HG03139 (cell line): ENCODE measurements around the gene CLDN11.
A peak's percentile ranks its signal among the peaks of the same experiment; 100 is the strongest.

Source experiments
- ATAC-seq: cut with Tn5 transposase; IDR thresholded peaks from one replicate; pipeline ENCODE4 v1.9.1; 2021; ENCODE audit not compliant: unreplicated experiment

CLDN11 gene

DNA sequence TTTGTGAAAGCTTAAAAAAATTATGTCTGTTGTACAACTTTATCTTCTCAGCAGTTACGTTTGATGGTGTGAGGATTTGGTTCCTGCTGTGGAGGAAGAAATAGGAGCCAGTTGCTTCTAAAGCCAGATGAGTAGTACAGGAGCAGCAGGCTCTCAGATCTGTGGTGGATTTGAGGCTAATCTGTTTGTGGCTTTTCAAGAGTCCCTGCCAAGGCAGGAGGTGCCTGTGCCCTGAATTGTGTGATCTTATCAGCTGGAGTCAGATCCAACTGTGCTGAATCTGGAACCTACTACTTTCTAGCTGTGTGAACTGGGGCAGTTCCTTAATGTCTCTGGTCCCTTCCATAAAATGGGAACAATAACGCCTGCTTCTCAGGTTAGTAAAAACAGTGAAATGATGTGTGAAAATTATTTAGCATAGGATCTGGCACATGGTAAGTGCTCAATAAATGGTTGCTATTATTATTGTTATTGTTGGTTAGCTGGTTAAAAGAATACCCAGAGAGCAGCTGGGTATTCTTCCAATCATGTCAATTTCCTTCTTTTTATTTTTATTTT is 7.7 kb downstream of the CLDN11 start:
- ATAC-seq, result no peak

DNA sequence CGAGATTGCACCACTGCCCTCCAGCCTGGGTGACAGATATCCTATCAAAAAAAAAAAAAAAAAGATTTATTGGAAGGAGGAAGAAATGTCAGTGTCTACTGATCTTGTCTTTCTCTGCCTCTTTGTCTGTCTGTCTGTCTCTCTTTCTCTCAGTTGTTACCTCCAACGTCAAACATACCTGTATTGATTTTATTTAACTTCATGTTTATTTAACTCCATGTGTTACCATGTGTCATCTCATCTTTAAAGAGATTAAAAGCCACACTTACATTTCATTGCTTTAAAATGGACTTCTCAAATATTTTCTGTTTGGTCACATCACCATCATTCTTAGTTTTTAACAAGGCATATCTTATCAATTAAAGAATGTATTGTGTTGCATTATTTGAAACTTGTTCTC is 9.4 kb downstream of the CLDN11 start:
- ATAC-seq, result no peak

- peak; percentile 60 for ATAC-seq
Measured at GRCh38 chr3:170429050-170429449, 10.4 kb downstream of the CLDN11 start.

DNA sequence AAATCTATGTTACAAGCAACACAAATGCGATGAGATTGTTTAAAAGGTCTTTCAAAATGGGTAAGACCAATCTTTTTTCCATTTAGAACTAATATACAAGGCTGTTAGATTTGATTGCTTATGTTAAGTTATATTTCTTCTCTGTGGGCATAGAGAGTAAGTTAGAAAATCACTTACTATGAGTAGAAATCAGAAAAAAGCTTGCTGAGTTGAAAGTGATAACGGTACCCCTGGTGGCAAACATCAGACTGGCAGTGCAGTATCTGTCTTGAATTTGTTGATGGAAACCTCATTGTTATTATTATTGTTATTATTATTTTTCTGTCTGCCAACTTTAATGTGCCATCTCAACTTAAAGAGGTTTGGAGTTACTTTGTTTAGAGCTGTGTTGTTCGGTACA is 12.4 kb downstream of the CLDN11 start:
- ATAC-seq, result no peak

GRCh38 chr3:170432416-170432815 is 13.7 kb downstream of the CLDN11 start:
- ATAC-seq, result no peak

GRCh38 chr3:170436697-170437096 is 18.0 kb downstream of the CLDN11 start:
- no peak for ATAC-seq

DNA sequence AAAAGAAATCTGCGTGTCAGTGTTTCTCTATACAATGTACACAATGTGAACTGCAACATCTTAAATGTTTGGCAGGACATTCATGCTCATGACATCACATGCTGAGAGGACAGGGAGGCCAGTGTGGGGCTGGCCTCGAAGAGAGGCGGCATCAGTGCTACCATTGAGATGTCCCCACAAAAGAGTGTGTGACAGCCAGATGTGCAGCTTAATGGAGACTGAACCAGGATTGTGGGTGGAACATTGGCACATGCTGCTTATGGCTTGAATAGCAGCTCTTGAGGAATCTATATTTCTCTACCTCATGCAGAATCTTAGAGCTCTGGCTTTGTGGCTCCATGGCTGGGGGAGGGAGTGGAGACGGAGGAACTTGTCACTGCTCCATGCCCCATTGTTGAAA is 18.5 kb downstream of the CLDN11 start:
- ATAC-seq, result no peak

DNA sequence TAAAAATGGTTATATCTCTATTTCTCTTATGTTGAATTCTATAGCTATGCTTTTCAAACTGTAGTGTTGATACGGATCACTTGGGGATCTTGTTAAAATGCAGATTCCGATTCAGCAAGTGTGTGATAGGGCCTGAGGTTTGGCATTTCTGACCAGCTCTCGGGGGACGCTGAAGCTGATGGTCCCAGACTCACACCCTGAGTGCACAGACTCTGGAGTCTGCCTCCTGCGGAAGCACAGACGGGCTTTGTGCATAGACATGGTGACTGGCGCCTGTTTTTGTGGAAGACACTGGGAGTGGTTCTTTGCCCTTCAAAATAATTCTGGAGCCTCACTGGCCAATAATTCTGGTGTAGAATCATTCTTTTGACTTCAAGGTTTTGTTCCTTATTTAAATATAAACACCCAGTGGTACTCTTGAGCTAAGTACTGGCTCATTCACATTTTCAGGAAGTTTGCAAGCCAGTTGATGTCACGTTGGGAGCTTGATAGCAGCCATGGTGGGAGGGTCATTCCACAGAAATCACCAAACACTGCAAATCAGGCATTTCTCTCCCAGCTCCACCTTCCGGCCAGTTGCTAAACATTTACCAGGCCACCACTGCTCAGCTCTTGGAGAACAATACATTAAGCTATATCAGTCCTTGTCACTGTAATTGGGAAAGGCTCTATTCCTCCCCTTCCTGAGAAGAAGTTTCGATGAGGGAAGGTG is 19.2 kb downstream of the CLDN11 start:
- ATAC-seq, result no peak

GRCh38 chr3:170438836-170439235 is 20.2 kb downstream of the CLDN11 start:
- ATAC-seq, result no peak

GRCh38 chr3:170440344-170440743 is 21.7 kb downstream of the CLDN11 start:
- ATAC-seq, result no peak

GRCh38 chr3:170441412-170441811 is 22.7 kb downstream of the CLDN11 start:
- ATAC-seq, result no peak

GRCh38 chr3:170442947-170443346 is 24.3 kb downstream of the CLDN11 start:
- ATAC-seq, result no peak

DNA sequence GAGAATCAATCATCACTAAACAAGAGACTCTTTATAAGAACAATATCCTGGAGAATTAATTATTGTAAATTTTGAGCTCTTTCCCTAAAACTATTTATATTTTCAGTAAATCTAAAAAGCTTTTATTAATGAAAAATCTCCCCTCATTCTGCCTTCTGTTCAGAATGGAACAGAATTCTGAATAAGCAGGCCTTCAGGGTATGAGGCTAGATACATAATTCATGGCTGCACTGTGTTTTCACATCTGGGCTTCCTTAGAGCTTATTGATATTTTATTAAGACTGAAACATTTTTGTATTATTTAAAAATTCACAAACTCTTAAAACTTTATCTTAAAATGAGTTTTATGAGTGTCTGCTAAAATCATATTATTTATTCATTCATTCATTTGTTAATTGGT is 24.8 kb downstream of the CLDN11 start:
- ATAC-seq, result no peak

GRCh38 chr3:170448584-170448983 is 29.9 kb downstream of the CLDN11 start:
- no peak for ATAC-seq

GRCh38 chr3:170450039-170450438 is 31.4 kb downstream of the CLDN11 start:
- ATAC-seq, result no peak

GRCh38 chr3:170454509-170454908 is 35.8 kb downstream of the CLDN11 start:
- ATAC-seq, result no peak

- ATAC-seq, result no peak
Measured at GRCh38 chr3:170458285-170458684, 39.6 kb downstream of the CLDN11 start.

DNA sequence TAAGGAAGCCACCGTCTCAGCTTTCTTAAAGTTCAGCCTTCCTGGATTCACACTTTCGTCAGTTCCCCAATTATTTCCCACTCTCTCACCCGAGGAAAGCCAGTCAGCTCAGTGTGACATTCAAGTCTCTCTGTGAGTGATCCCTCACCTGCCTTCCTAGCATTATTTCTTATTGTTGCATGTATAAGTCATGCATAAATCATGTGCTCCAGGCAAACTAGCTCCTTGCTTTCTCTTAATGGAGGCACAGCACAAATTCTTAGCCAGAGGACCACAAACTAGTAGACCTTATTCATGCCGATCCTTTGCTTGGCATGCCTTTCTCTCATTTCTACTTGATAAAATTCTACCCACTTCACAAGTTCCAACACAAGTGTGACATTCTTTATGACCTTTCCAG is 44.3 kb downstream of the CLDN11 start:
- no peak for ATAC-seq

GRCh38 chr3:170465955-170466354 is 47.3 kb downstream of the CLDN11 start:
- ATAC-seq, result no peak

GRCh38 chr3:170467007-170467406 is 48.3 kb downstream of the CLDN11 start:
- no peak for ATAC-seq

GRCh38 chr3:170467571-170468147 is 49.0 kb downstream of the CLDN11 start:
- ATAC-seq, result no peak

DNA sequence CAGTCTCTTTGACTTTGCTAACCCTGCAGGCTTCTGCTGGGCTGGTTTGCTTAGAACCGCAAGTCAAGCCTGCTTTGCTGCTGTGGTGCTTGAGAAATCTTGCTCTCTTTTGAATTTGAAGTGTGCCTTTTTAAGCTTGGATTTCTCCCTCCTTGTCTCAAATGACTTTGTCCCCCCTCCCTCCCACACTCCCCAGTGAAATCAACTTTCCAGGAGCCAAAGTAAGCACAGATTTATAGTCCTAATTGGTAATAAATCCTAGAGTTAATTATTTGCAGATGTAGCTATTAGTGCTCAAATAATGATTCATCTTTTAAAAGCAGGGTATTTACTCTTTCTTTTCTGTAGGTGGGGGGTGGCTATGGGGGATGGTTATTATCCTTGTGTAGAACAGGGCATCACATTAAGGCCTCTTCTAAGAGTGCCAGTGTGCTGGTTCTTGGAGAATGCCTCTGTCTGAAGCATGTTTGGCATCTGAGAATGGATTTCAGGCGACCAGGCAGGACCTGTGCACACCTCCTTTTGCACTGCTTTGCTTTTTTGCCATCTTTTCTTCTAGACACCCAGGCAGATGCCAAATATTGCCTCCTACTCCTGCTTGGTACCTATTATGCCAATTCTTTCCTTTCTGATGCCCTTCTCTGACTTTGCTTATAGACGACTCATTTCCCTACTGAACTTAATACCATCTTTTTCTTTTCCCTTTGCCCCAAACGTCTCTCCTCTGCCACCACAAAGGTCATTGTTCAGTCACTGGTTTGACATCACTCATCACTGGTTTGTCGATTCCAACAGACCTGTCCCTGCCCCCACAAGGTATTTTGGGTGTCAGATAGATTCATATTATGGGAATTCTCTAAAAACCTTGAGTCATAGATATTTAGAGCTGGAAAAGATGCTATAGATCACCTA is 50.7 kb downstream of the CLDN11 start:
- ATAC-seq, result no peak
